H1 (cell line): Measurements from ENCODE around the gene TMEM203. TPM values are rescaled to one million over a fixed set of nuclear protein-coding genes. Genes with fewer than 3 reads are reported as not detected.

Source experiments
- CTCF ChIA-PET: fragments of 300-600 bp; sonication (Branson Sonifier 250); formaldehyde crosslinking; loops from one replicate; lab custom pipeline; 2021; ENCODE audit not compliant: partially characterized antibody; lab: Charles Lee
- POLR2A ChIA-PET: fragments of 300-600 bp; sonication (Branson Sonifier 250); formaldehyde crosslinking; loops from one replicate; lab custom pipeline; 2021; ENCODE audit warnings: inconsistent platforms; ENCODE audit not compliant: partially characterized antibody; lab: Charles Lee
- DNase-seq, 2 experiments: peaks; one replicate each; pipeline versions ENCODE4 v3.0.0 to v3.0.0-alpha.2; 2010 to 2022; ENCODE audit warnings: low spot score in 2 of 2, low read depth in 1 of 2, mixed read lengths in 1 of 2
- FAIRE-seq: peaks from 2 replicates; lab custom pipeline; 2011; peaks lifted over from hg19 to GRCh38; lab: Jason Lieb, UNC
- H2AFZ ChIP-seq: 2 replicates; pipeline ENCODE4 v1.8.1; 2012; ENCODE audit warnings: low read length, inconsistent platforms
- H2AK5ac ChIP-seq: 2 replicates; pipeline ENCODE4 v1.6.1; 2013; ENCODE audit warnings: low read depth, low read length
- H2BK120ac ChIP-seq: replicated peaks from 2 replicates; pipeline ENCODE3; 2013; ENCODE audit warnings: low read depth, low read length, inconsistent platforms
- H2BK12ac ChIP-seq: 2 replicates; pipeline ENCODE4 v1.6.1; 2013; ENCODE audit warnings: low read depth, low read length
- H2BK15ac ChIP-seq: 2 replicates; pipeline ENCODE4 v1.6.1; 2013; ENCODE audit warnings: low read length
- H2BK20ac ChIP-seq: 2 replicates; pipeline ENCODE4 v1.6.1; 2013; ENCODE audit warnings: low read length
- H2BK5ac ChIP-seq: 2 replicates; pipeline ENCODE4 v1.6.1; 2013; ENCODE audit warnings: low read depth, low read length
- H3K14ac ChIP-seq: 2 replicates; pipeline ENCODE4 v1.6.1; 2013; ENCODE audit warnings: inconsistent platforms; ENCODE audit not compliant: insufficient read length
- H3K18ac ChIP-seq: 2 replicates; pipeline ENCODE4 v1.6.1; 2013; ENCODE audit warnings: low read length; ENCODE audit errors: extremely low read depth
- H3K23ac ChIP-seq: 2 replicates; pipeline ENCODE4 v1.6.1; 2013; ENCODE audit warnings: inconsistent platforms; ENCODE audit not compliant: insufficient read length
- H3K23me2 ChIP-seq: 2 replicates; pipeline ENCODE4 v1.6.1; 2013; ENCODE audit warnings: low read depth, low read length
- H3K27ac ChIP-seq: 2 replicates; pipeline ENCODE4 v1.6.1; 2011; ENCODE audit warnings: low read depth, low read length, inconsistent platforms
- H3K27me3 ChIP-seq, 4 experiments: replicated peaks in 1 of 4; 1 replicate in 1 of 4; 2 replicates in 3 of 4; pipeline versions ENCODE4 v1.6.1 to v1.8.1; 2011 to 2013; ENCODE audit warnings: low read length in 3 of 4, mild to moderate bottlenecking in 3 of 4, inconsistent platforms in 2 of 4, mixed read lengths in 2 of 4, moderate library complexity in 1 of 4; ENCODE audit not compliant: control insufficient read depth in 3 of 4, insufficient read depth in 3 of 4; ENCODE audit errors: extremely low read depth in 1 of 4
- H3K36me3 ChIP-seq, 4 experiments: 2 replicates each; pipeline versions ENCODE4 v1.6.1 to v1.8.1; 2011 to 2013; ENCODE audit warnings: mild to moderate bottlenecking in 4 of 4, low read length in 3 of 4, moderate library complexity in 2 of 4, control low read depth in 1 of 4, inconsistent platforms in 1 of 4; ENCODE audit not compliant: insufficient read depth in 4 of 4, control insufficient read depth in 2 of 4
- H3K4ac ChIP-seq: replicated peaks from 2 replicates; pipeline ENCODE3; 2013; ENCODE audit warnings: low read length, low read depth, mixed read lengths, inconsistent platforms; ENCODE audit not compliant: insufficient read length
- H3K4me1 ChIP-seq, 4 experiments: replicated peaks in 1 of 4; 1 replicate in 1 of 4; 2 replicates in 3 of 4; pipeline versions ENCODE4 v1.6.1 to v1.8.1; 2011 to 2013; ENCODE audit warnings: low read length in 3 of 4, inconsistent platforms in 2 of 4, mixed read lengths in 1 of 4; ENCODE audit not compliant: insufficient read depth in 4 of 4, control insufficient read depth in 3 of 4
- H3K4me2 ChIP-seq, 2 experiments: 2 replicates each; pipeline versions ENCODE4 v1.6.1 to v1.8.1; 2011 to 2013; ENCODE audit warnings: low read depth in 2 of 2, low read length in 2 of 2, control low read depth in 1 of 2, inconsistent platforms in 1 of 2, mild to moderate bottlenecking in 1 of 2; ENCODE audit not compliant: insufficient read depth in 1 of 2
- H3K4me3 ChIP-seq, 4 experiments: fragments of 200-600, 300-600 bp in 1 of 4; sonication (generic), shearing (Covaris generic), sonication (Bioruptor Twin) in 1 of 4; 2 replicates each; pipeline versions ENCODE4 v1.5.1 to v1.8.1; 2011 to 2016; ENCODE audit warnings: low read length in 4 of 4, low read depth in 3 of 4, control low read depth in 2 of 4, inconsistent platforms in 2 of 4, mild to moderate bottlenecking in 2 of 4, mixed read lengths in 1 of 4, moderate library complexity in 1 of 4; ENCODE audit not compliant: insufficient read depth in 2 of 4; ENCODE audit errors: extremely low read depth in 1 of 4
- H3K56ac ChIP-seq: replicated peaks from 2 replicates; pipeline ENCODE3; 2013; ENCODE audit warnings: low read depth, mild to moderate bottlenecking, mixed read lengths, low read length, inconsistent platforms; ENCODE audit not compliant: insufficient read length
- H3K79me1 ChIP-seq: 2 replicates; pipeline ENCODE4 v1.6.1; 2013; ENCODE audit warnings: low read depth, low read length, control low read depth
- H3K79me2 ChIP-seq, 2 experiments: 2 replicates each; pipeline versions ENCODE4 v1.6.1 to v1.8.1; 2012 to 2013; ENCODE audit warnings: low read length in 2 of 2, mild to moderate bottlenecking in 2 of 2, inconsistent platforms in 1 of 2; ENCODE audit not compliant: insufficient read depth in 2 of 2, control insufficient read depth in 1 of 2
- H3K9ac ChIP-seq, 4 experiments: replicated peaks in 1 of 4; 1 replicate in 1 of 4; 2 replicates in 3 of 4; pipeline versions ENCODE4 v1.6.1 to v1.8.1; 2011 to 2013; ENCODE audit warnings: low read depth in 3 of 4, low read length in 3 of 4, control low read depth in 2 of 4, mild to moderate bottlenecking in 2 of 4, moderate library complexity in 2 of 4, inconsistent platforms in 1 of 4; ENCODE audit errors: extremely low read depth in 1 of 4
- H3K9me3 ChIP-seq, 2 experiments: 2 replicates each; pipeline versions ENCODE4 v1.6.1 to v1.8.1; 2012 to 2013; ENCODE audit warnings: mild to moderate bottlenecking in 2 of 2, moderate library complexity in 2 of 2, control low read depth in 1 of 2, inconsistent platforms in 1 of 2, low read depth in 1 of 2, low read length in 1 of 2, mixed read lengths in 1 of 2; ENCODE audit not compliant: insufficient read depth in 2 of 2
- H4K20me1 ChIP-seq, 2 experiments: replicated peaks in 1 of 2; 2 replicates each; pipeline versions ENCODE3 to v1.8.1; 2011 to 2013; ENCODE audit warnings: inconsistent platforms in 2 of 2, low read length in 2 of 2, mild to moderate bottlenecking in 1 of 2; ENCODE audit not compliant: insufficient read depth in 2 of 2, control insufficient read depth in 1 of 2
- H4K5ac ChIP-seq: 2 replicates; pipeline ENCODE4 v1.6.1; 2013; ENCODE audit warnings: low read length, low read depth, mixed read lengths, inconsistent platforms; ENCODE audit not compliant: insufficient read length
- H4K8ac ChIP-seq: 2 replicates; pipeline ENCODE4 v1.8.0; 2013; ENCODE audit warnings: mild to moderate bottlenecking, moderate library complexity, low read length, inconsistent platforms; ENCODE audit not compliant: insufficient read depth; ENCODE audit errors: extremely low read depth
- H4K91ac ChIP-seq: replicated peaks from 2 replicates; pipeline ENCODE3; 2013; ENCODE audit warnings: low read length, mixed read lengths, inconsistent platforms; ENCODE audit not compliant: insufficient read length
- KDM1A ChIP-seq: fragments of 200-600, 300-600 bp; sonication (generic); IDR thresholded peaks from 2 replicates; pipeline ENCODE4 v1.7.1; 2016; ENCODE audit warnings: mild to moderate bottlenecking, low read length, borderline replicate concordance
- SP4 ChIP-seq: IDR thresholded peaks from 2 replicates; pipeline ENCODE4 v1.6.1; 2012; ENCODE audit warnings: low read length, inconsistent platforms
- TEAD4 ChIP-seq: IDR thresholded peaks from 2 replicates; pipeline ENCODE4 v1.6.1; 2012; ENCODE audit warnings: low read depth, low read length, inconsistent platforms, mixed read lengths
- WGBS, 2 experiments: shearing (Covaris generic) in 1 of 2; methylation state at CpG; one replicate each; pipeline versions ENCODE4 v1.1.6 to v1.1.7; 2013 to 2015; ENCODE audit warnings: low lambda C conversion rate in 2 of 2, mixed read lengths in 2 of 2, inconsistent platforms in 1 of 2, low coverage in 1 of 2, missing lambda C conversion rate in 1 of 2; ENCODE audit not compliant: insufficient replicate concordance in 2 of 2, insufficient coverage in 1 of 2, insufficient read length in 1 of 2; ENCODE audit errors: extremely low coverage in 1 of 2, missing lambda C conversion rate in 1 of 2; 5-methylcytosine and 5-hydroxymethylcytosine counted together
- polyA plus RNA-seq, 7 experiments: library from polyadenylated mRNA; depleted of rRNA in 3 of 7; stranded (reverse) in 5 of 7; unstranded in 2 of 7; fragments of >200 nt in 5 of 7; fragments of 200-250 nt in 2 of 7; gene quantifications; 1 replicate in 5 of 7; 2 replicates in 1 of 7; 4 replicates in 1 of 7; pipeline versions ENCODE4 v1.2.1 to v1.2.3, GENCODE V29; 2011 to 2013; ENCODE audit warnings: missing spikeins in 2 of 7, mixed read lengths in 2 of 7
- total RNA-seq: library from RNA; stranded (reverse); fragmentation: NEBNext Ultra II Directional; extraction: Animal tissue kit (Norgen Biotek cat#: 25700); gene quantifications from 2 replicates; pipeline ENCODE4 v1.2.1, GENCODE V29; 2021

TMEM203 gene
- total and polyA plus RNA-seq, 2 of the 8 experiments (the other 6 are each of a cell fraction or from before 2014, with no cell fraction given) = 44.1 to 57.1 TPM

- no peaks in the 10 kb centered on the region; the same call in 1 of the 2 replicates for H3K79me1 ChIP-seq
- peaks cover 0 to 23% of the 10 kb centered on the region in 2 experiments for H4K20me1 ChIP-seq
- H4K5ac ChIP-seq = no peak overlapping the region
- H2BK12ac ChIP-seq = peak overlapping the region; percentile 68; the same call in 1 of the 2 replicates
- H3K79me2 ChIP-seq = no peaks in the 10 kb centered on the region
- H3K4me3 ChIP-seq = no peak overlapping the region
- H2BK15ac ChIP-seq = no peak overlapping the region
- peaks cover 0 to 13% (median 12%) of the 10 kb centered on the region in 4 experiments; a peak in 6 of 7 replicates for H3K4me1 ChIP-seq
- H3K9me3 ChIP-seq = no peaks in the 10 kb centered on the region
- H2BK120ac ChIP-seq = no peak overlapping the region
- H4K8ac ChIP-seq = no peak overlapping the region
- H3K27ac ChIP-seq = no peak overlapping the region
- no peak overlapping the region for H3K18ac ChIP-seq
- H2BK5ac ChIP-seq = no peak overlapping the region
- no peak overlapping the region for H4K91ac ChIP-seq
- TF ChIP-seq TEAD4 (no peak), KDM1A (no peak), SP4 (no peak)
- H3K14ac ChIP-seq = no peak overlapping the region
- H3K36me3 ChIP-seq = no peaks in the 10 kb centered on the region
- H3K56ac ChIP-seq = no peak overlapping the region
- H3K4me2 ChIP-seq = no peak overlapping the region
- CTCF ChIA-PET = interaction anchor here (1.3 kb wide), 1 partner anchor 16 kb away, joined by 4 read pairs; no protein-coding TSS in a partner anchor
- H3K23ac ChIP-seq = no peak overlapping the region
- H2AK5ac ChIP-seq = no peak overlapping the region
- FAIRE-seq = no peak
- no peak overlapping the region for H2BK20ac ChIP-seq
- POLR2A ChIA-PET = interaction anchor here (1.1 kb wide), 1 partner anchor 81 kb away, joined by 3 read pairs; the partner anchor contains the start of gene TUBB4B
- H2AFZ ChIP-seq = no peak overlapping the region
- no peak for DNase-seq
- no peak overlapping the region for H3K9ac ChIP-seq
- H3K27me3 ChIP-seq = peaks cover 56 to 95% (median 91%) of the 10 kb centered on the region in 4 experiments
- H3K23me2 ChIP-seq = peaks cover 10% of the 10 kb centered on the region; the same call in 1 of the 2 replicates
- no peak overlapping the region for H3K4ac ChIP-seq
- 68% methylated on average over 14 of the region's 14 CpGs; no CpG with 5 or more reads in 1 of the 2 experiments for WGBS, 2 experiments
These were observed 46.1 kb downstream of the TMEM203 start for GRCh38 chr9:137159105-137160053.
